ENCODE measurements around the gene E2F7. TPM values are rescaled to one million over a fixed set of nuclear protein-coding genes. Genes with fewer than 3 reads are reported as not detected.

Gene E2F7
- total RNA-seq, 1 experiment from 2014 or later: 13.1 TPM

- intact Hi-C loops (cut with micrococcal nuclease; ENCODE audit: unreplicated experiment) (no loop called here), in situ Hi-C loops (cut with HindIII; ENCODE audit: low pct_unique_long_range_greater_than_20kb, low sequenced_read_pairs) (no loop called here)
- CTCF ChIA-PET: no interaction called here
- Histone ChIP-seq H3K9me3 (ENCODE audit: control insufficient read depth, insufficient read depth, low read depth, low read length) (no peaks in the 10 kb centered on the region), H3K27me3 (ENCODE audit: control insufficient read depth, insufficient read depth, low read length) (peaks cover 13% of the 10 kb centered on the region; the same call in 1 of the 2 replicates), H3K36me3 (ENCODE audit: control insufficient read depth, insufficient read depth, low read length) (no peaks in the 10 kb centered on the region), H3K27ac (ENCODE audit: low read length) (no peak overlapping the region), H3K4me3 (ENCODE audit: low read depth in 2 of 2, low read length in 2 of 2) (no peak overlapping the region), H3K4me1 (ENCODE audit: control insufficient read depth, insufficient read depth, low read length) (no peaks in the 10 kb centered on the region)
- TF ChIP-seq REST (IDR thresholded peaks at IDR 0.05; ENCODE audit: insufficient read depth in 1 of 2, low read depth in 2 of 2, low read length in 1 of 2): no peak
- no peak for TF ChIP-seq SIN3A (IDR thresholded peaks at IDR 0.05; ENCODE audit: borderline replicate concordance, insufficient read depth, low read depth, low read length)
- TF ChIP-seq POLR2AphosphoS5 (IDR thresholded peaks at IDR 0.05; ENCODE audit: low read depth, low read length): no peak
- no peak for TF ChIP-seq CTCF (IDR thresholded peaks at IDR 0.05)
- no peak for TF ChIP-seq TCF7L2 (IDR thresholded peaks at IDR 0.05; ENCODE audit: low read depth, low read length)
- BruUV-seq (replicated peaks): no TSS peak
- POLR2A ChIA-PET: no interaction called here
- no peak for DNase-seq (ENCODE audit: low read depth, low spot score)
- no peak for ATAC-seq
These were observed 62.1 kb downstream of the E2F7 start for GRCh38 chr12:77003246-77003645.

GRCh38 chr12:77002382-77002781 is 63.0 kb downstream of the E2F7 start:
- no TSS peak for BruUV-seq (replicated peaks)

More at GRCh38 chr12:77002382-77002781, 63.0 kb downstream of the E2F7 start:
- TF ChIP-seq TCF7L2 (IDR thresholded peaks at IDR 0.05; ENCODE audit: low read depth, low read length): no peak
- no peak for TF ChIP-seq SIN3A (IDR thresholded peaks at IDR 0.05; ENCODE audit: borderline replicate concordance, insufficient read depth, low read depth, low read length)
- no peak for TF ChIP-seq POLR2AphosphoS5 (IDR thresholded peaks at IDR 0.05; ENCODE audit: low read depth, low read length)
- no peak for TF ChIP-seq CTCF (IDR thresholded peaks at IDR 0.05)
- no peak for TF ChIP-seq REST (IDR thresholded peaks at IDR 0.05; ENCODE audit: insufficient read depth in 1 of 2, low read depth in 2 of 2, low read length in 1 of 2)
- CTCF ChIA-PET: no interaction called here
- Histone ChIP-seq H3K36me3 (ENCODE audit: control insufficient read depth, insufficient read depth, low read length) (no peaks in the 10 kb centered on the region), H3K4me1 (ENCODE audit: control insufficient read depth, insufficient read depth, low read length) (no peaks in the 10 kb centered on the region), H3K4me3 (ENCODE audit: low read depth in 2 of 2, low read length in 2 of 2) (no peak overlapping the region), H3K27me3 (ENCODE audit: control insufficient read depth, insufficient read depth, low read length) (peaks cover 11% of the 10 kb centered on the region; the same call in 1 of the 2 replicates), H3K27ac (ENCODE audit: low read length) (no peak overlapping the region), H3K9me3 (ENCODE audit: control insufficient read depth, insufficient read depth, low read depth, low read length) (no peaks in the 10 kb centered on the region)
- ATAC-seq (no peak), DNase-seq (ENCODE audit: low read depth, low spot score) (no peak)
- POLR2A ChIA-PET: no interaction called here
- in situ Hi-C loops (cut with HindIII; ENCODE audit: low pct_unique_long_range_greater_than_20kb, low sequenced_read_pairs): no loop called here
- intact Hi-C loops (cut with micrococcal nuclease; ENCODE audit: unreplicated experiment): no loop called here

Data from Panc1 (cell line).